Epithelial cell of esophagus (primary cell): ENCODE measurements around the gene STT3B.

ENCODE experiments used
- DNase-seq: peaks from one replicate; pipeline ENCODE4 v3.0.0; 2010; ENCODE audit warnings: low read depth
- H3K4me3 ChIP-seq: 2 replicates; pipeline ENCODE4 v1.5.1; 2011; ENCODE audit warnings: mild to moderate bottlenecking, low read length, control low read depth
- CTCF ChIP-seq: IDR thresholded peaks from 2 replicates; pipeline ENCODE4 v1.5.1; 2011; ENCODE audit warnings: low read depth, mild to moderate bottlenecking, low read length, control low read depth, inconsistent platforms; ENCODE audit not compliant: insufficient read depth; ENCODE audit errors: missing control alignments

STT3B gene

GRCh38 chr3:31667582-31667981 is 134.9 kb downstream of the STT3B start:
- TF ChIP-seq CTCF: no peak
- H3K4me3 ChIP-seq: no peak overlapping the region
- DNase-seq: no peak

DNA sequence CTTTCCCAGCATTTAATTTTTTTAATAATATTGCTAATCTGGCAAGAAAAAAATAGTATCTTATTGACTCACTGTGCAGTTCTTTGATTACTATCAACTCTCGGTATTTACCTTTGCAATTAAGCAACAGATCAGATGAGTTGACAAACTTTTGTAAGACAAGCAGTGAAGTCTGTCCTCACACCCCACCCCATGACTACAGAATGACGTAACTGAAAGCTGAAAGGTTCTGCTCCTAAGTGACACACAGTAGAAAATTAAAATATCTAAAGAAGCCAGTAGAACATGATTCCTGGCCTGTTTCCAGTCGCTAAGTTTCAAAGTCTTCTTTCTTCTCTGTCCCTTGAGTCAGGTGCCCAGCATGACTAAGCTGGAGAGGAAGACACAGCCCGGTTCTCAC is 135.5 kb downstream of the STT3B start:
- DNase-seq: peak; percentile 94
- no peak overlapping the region for H3K4me3 ChIP-seq
- no peak for TF ChIP-seq CTCF

GRCh38 chr3:31670136-31670535 is 137.4 kb downstream of the STT3B start:
- TF ChIP-seq CTCF: no peak
- no peak overlapping the region for H3K4me3 ChIP-seq
- DNase-seq: no peak

DNA sequence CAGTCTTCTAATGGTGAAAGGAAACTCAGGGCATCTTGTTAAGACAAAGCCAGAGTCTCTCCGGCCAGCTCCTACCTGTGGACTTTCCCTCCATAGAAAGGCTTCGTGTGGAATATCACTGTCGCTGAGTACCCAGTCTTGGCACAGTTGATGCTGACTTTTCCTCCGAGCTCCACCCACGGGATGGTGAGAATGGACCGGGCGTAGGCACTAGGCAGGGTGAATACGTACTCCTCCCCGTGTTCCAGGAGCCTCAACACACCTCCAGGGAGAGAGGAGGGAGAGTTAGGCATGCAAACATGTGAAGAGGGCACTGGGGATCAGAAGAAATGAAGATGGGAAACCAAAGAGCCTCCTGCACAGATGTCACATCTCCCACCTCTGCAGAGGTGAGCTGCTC is 138.0 kb downstream of the STT3B start:
- H3K4me3 ChIP-seq: no peak overlapping the region
- DNase-seq: no peak
- TF ChIP-seq CTCF: no peak

DNA sequence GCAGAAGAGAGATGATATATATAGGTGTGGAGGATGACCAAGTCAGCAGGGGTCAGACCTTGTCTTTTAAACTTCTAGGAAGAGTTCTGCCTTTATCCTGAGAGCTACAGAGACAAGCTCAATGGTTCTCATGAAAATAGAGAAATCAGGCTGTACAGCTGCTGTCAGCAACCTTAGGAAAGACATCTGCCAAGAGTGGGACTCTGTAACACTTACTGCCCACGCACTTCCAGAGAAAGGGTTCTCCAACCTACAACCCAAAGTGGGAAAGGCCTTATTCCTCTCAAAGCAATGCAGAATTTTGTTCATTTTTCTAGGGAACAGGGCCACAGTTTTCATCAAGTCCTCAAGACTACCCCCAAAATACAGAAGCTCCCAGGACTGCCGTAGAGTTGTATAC is 138.7 kb downstream of the STT3B start:
- no peak overlapping the region for H3K4me3 ChIP-seq
- no peak for TF ChIP-seq CTCF
- DNase-seq: no peak

- TF ChIP-seq CTCF: no peak
- DNase-seq: peak; percentile 16
- no peak overlapping the region for H3K4me3 ChIP-seq
Observed at GRCh38 chr3:31671976-31672375, 139.3 kb downstream of the STT3B start.

GRCh38 chr3:31673950-31674349 is 141.2 kb downstream of the STT3B start:
- H3K4me3 ChIP-seq: no peak overlapping the region
- DNase-seq: no peak
- TF ChIP-seq CTCF: no peak
